HepG2 (cell line): ENCODE results near the gene ELAC2. TPM values are rescaled to one million over a fixed set of nuclear protein-coding genes. Genes with fewer than 3 reads are reported as not detected.

Source experiments
- HOXA5 ChIP-seq: sonication (generic); formaldehyde crosslinking; IDR thresholded peaks from 2 replicates; pipeline ENCODE4 v1.4.0; 2020; ENCODE audit warnings: missing genetic modification reagents
- LCORL ChIP-seq, 2 experiments: fragments of 450-650 bp in 1 of 2; sonication (generic) in 1 of 2; formaldehyde crosslinking in 1 of 2; IDR thresholded peaks; 2 replicates each; pipeline versions ENCODE4 v1.5.0 to v1.6.1; 2017 to 2020; ENCODE audit warnings: antibody characterized with exemption in 1 of 2, missing genetic modification reagents in 1 of 2
- MED13 ChIP-seq: sonication (generic); formaldehyde crosslinking; IDR thresholded peaks from 2 replicates; pipeline ENCODE4 v1.5.0; 2020; ENCODE audit warnings: missing genetic modification reagents
- POGK ChIP-seq: sonication (generic); formaldehyde crosslinking; conservative IDR thresholded peaks from 2 replicates; pipeline ENCODE4 v1.8.0; 2022; ENCODE audit warnings: mild to moderate bottlenecking, moderate library complexity, missing genetic modification reagents
- RNF2 ChIP-seq: fragments of 450-650 bp; conservative IDR thresholded peaks from 2 replicates; pipeline ENCODE4 v1.6.1; 2016; ENCODE audit warnings: low read depth
- TAF1 ChIP-seq: sonication (generic); formaldehyde crosslinking; IDR thresholded peaks from 2 replicates; pipeline ENCODE4 v1.4.0; 2020; ENCODE audit warnings: missing genetic modification reagents
- THAP11 ChIP-seq: IDR thresholded peaks from 2 replicates; pipeline ENCODE4 v1.6.1; 2016; ENCODE audit warnings: missing biosample characterization, missing genetic modification reagents
- UBTF ChIP-seq: sonication (generic); formaldehyde crosslinking; IDR thresholded peaks from 2 replicates; pipeline ENCODE4 v1.4.0; 2020; ENCODE audit warnings: mild to moderate bottlenecking, missing genetic modification reagents
- ZBTB38 ChIP-seq: sonication (generic); formaldehyde crosslinking; IDR thresholded peaks from 2 replicates; pipeline ENCODE4 v1.5.1; 2020; ENCODE audit warnings: mild to moderate bottlenecking, missing genetic modification reagents
- ZFP90 ChIP-seq: sonication (generic); formaldehyde crosslinking; IDR thresholded peaks from 2 replicates; pipeline ENCODE4 v1.8.0; 2022; ENCODE audit warnings: missing genetic modification reagents, mild to moderate bottlenecking, inconsistent platforms, borderline replicate concordance
- ZIK1 ChIP-seq: sonication (generic); formaldehyde crosslinking; IDR thresholded peaks from 2 replicates; pipeline ENCODE4 v1.5.0; 2020; ENCODE audit warnings: mild to moderate bottlenecking, low read depth, missing genetic modification reagents, borderline replicate concordance
- ZNF362 ChIP-seq: sonication (generic); formaldehyde crosslinking; IDR thresholded peaks from 2 replicates; pipeline ENCODE4 v1.4.0; 2020; ENCODE audit warnings: missing genetic modification reagents, mild to moderate bottlenecking, borderline replicate concordance
- ZNF703 ChIP-seq: sonication (generic); formaldehyde crosslinking; IDR thresholded peaks from 2 replicates; pipeline ENCODE4 v1.5.1; 2020; ENCODE audit warnings: missing genetic modification reagents, mild to moderate bottlenecking, moderate library complexity, borderline replicate concordance
- ZSCAN12 ChIP-seq: sonication (generic); formaldehyde crosslinking; IDR thresholded peaks from 2 replicates; pipeline ENCODE4 v1.9.0; 2021; ENCODE audit warnings: mild to moderate bottlenecking, missing genetic modification reagents
- ZSCAN5A ChIP-seq: sonication (generic); formaldehyde crosslinking; IDR thresholded peaks from 2 replicates; pipeline ENCODE4 v1.8.0; 2022; ENCODE audit warnings: mild to moderate bottlenecking, missing genetic modification reagents, borderline replicate concordance
- ZSCAN9 ChIP-seq: IDR thresholded peaks from 2 replicates; pipeline ENCODE4 v1.6.1; 2016; ENCODE audit warnings: borderline replicate concordance
- polyA plus RNA-seq, 8 experiments: library from polyadenylated mRNA; depleted of rRNA in 3 of 8; stranded (reverse) in 7 of 8; unstranded in 1 of 8; fragments of >200 nt; fragmentation: Illumina TruSeq in 4 of 8; extraction: Trizol in 4 of 8; gene quantifications; 2 replicates each; pipeline versions ENCODE4 v1.2.1 to v1.2.3, GENCODE V29; 2011 to 2016; ENCODE audit warnings: low read depth in 4 of 8, missing spikeins in 1 of 8, mixed read lengths in 1 of 8; ENCODE audit not compliant: insufficient read depth in 1 of 8
- total RNA-seq, 5 experiments: library from RNA; depleted of rRNA; stranded (reverse); fragments of >200 nt; fragmentation: Illumina TruSeq; extraction: Trizol; gene quantifications; 2 replicates each; pipeline ENCODE4 v1.2.3, GENCODE V29; 2016; ENCODE audit warnings: low read depth in 1 of 5
- TF ChIP-seq, protein P1 (sequence below): sonication (generic); formaldehyde crosslinking; IDR thresholded peaks from 2 replicates; pipeline ENCODE4 v1.5.1; 2020; ENCODE audit warnings: mild to moderate bottlenecking, missing genetic modification reagents, moderate library complexity
- TF ChIP-seq, protein P2 (sequence below): sonication (generic); formaldehyde crosslinking; IDR thresholded peaks from 2 replicates; pipeline ENCODE4 v1.8.1; 2023; ENCODE audit warnings: mild to moderate bottlenecking, missing genetic modification reagents

The ELAC2 gene
- total and polyA plus RNA-seq, 2 of the 13 experiments (the other 11 are each of a cell fraction or from before 2014, with no cell fraction given) = 35.6 to 50.4 TPM

DNA sequence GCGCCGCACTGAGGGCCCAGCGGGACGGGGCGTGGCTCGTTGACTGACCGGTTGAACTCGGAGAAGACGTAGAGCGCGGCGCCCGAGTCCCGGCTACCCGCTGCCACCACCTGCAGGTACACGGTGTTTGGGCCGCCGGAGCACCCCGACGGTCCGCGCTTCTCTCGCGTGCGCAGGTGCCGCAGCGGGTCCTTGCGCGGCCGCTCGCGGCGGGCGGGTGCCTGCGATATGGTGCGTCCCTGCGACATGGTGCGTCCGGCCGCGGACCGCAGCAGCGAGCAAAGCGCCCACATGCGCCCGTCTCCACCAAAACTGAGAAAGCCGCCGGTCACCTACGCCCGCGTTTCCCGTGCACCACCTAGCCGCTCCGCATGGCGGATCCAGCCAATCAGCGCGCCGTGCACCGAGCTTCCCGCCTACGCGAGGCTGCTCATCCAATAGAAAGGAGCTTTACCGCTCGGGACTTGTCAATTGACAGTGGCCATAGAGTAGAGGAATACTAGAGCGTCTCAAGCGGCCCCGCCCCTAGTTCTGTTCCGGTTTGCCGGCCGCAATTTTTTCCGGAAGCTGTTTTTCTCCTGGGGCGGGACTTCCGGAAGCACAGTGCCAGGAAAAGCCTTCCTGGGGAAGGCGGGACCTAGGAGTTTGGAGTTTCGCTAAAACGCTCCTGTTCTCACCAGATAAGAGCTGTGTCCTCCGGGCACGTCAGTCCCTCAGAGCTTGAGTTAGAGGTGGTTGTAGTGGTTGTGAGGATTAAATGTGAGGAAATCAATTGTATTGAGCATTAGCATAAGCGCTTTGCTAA lies at the start of gene ELAC2 (continued):
- TF ChIP-seq ZNF362 (CRISPR knock-in tag) (peak; percentile 95), ZSCAN9 (CRISPR knock-in tag) (no peak), HOXA5 (0 out of 2 replicates have a peak, but pooled peaks have one; percentile 21), MED13 (no peak), LCORL (IDR thresholded peaks at IDR 0.05) (no peak), LCORL (CRISPR knock-in tag; IDR thresholded peaks at IDR 0.05) (peak; percentile 62; the same call in 1 of the 2 replicates), THAP11 (CRISPR knock-in tag) (peak; percentile 90), ZSCAN12 (CRISPR knock-in tag) (peak; percentile 54; the same call in 1 of the 2 replicates), ZFP90 (no peak), ZIK1 (CRISPR knock-in tag) (no peak), RNF2 (peak; percentile 70; the same call in 1 of the 2 replicates), ZNF703 (CRISPR knock-in tag) (no peak), ZSCAN5A (CRISPR knock-in tag) (0 out of 2 replicates have a peak, but pooled peaks have one; percentile 35), ZBTB38 (CRISPR knock-in tag) (peak; percentile 54; the same call in 1 of the 2 replicates), TAF1 (peak; percentile 89), POGK (CRISPR knock-in tag) (peak; percentile 95), UBTF (CRISPR knock-in tag) (peak; percentile 82; the same call in 1 of the 2 replicates)
- TF ChIP-seq, protein P1, sequence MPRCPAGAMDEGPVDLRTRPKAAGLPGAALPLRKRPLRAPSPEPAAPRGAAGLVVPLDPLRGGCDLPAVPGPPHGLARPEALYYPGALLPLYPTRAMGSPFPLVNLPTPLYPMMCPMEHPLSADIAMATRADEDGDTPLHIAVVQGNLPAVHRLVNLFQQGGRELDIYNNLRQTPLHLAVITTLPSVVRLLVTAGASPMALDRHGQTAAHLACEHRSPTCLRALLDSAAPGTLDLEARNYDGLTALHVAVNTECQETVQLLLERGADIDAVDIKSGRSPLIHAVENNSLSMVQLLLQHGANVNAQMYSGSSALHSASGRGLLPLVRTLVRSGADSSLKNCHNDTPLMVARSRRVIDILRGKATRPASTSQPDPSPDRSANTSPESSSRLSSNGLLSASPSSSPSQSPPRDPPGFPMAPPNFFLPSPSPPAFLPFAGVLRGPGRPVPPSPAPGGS = peak; percentile 45; the same call in 1 of the 2 replicates
- TF ChIP-seq, protein P2, sequence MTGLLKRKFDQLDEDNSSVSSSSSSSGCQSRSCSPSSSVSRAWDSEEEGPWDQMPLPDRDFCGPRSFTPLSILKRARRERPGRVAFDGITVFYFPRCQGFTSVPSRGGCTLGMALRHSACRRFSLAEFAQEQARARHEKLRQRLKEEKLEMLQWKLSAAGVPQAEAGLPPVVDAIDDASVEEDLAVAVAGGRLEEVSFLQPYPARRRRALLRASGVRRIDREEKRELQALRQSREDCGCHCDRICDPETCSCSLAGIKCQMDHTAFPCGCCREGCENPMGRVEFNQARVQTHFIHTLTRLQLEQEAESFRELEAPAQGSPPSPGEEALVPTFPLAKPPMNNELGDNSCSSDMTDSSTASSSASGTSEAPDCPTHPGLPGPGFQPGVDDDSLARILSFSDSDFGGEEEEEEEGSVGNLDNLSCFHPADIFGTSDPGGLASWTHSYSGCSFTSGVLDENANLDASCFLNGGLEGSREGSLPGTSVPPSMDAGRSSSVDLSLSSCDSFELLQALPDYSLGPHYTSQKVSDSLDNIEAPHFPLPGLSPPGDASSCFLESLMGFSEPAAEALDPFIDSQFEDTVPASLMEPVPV (CRISPR knock-in tag) = peak; percentile 94; the same call in 1 of the 2 replicates
